GM21576 (cell line): ENCODE data around the gene CSF3R.

Source experiments
- ATAC-seq: cut with Tn5 transposase; IDR thresholded peaks from one replicate; pipeline ENCODE4 v1.9.1; 2021; ENCODE audit warnings: mild to moderate bottlenecking, moderate library complexity; ENCODE audit not compliant: unreplicated experiment

Gene CSF3R

DNA sequence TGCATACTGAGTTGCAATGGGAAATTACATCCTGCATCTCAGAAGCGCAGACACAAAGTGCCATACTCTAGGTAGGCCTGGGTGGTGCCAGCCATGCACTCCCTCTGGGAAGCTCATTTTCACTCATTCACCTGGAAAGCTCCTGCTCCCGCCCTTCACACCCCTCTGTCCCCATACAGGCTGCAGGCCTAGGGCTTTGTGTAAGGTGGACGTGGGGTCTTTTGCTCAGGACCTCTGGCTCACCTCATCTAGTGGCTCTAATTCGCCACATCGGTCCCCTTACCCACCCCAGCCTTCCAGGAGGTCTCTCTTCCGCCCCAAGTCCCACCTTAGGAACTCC lies 19.3 kb downstream of the CSF3R start:
- ATAC-seq: no peak

DNA sequence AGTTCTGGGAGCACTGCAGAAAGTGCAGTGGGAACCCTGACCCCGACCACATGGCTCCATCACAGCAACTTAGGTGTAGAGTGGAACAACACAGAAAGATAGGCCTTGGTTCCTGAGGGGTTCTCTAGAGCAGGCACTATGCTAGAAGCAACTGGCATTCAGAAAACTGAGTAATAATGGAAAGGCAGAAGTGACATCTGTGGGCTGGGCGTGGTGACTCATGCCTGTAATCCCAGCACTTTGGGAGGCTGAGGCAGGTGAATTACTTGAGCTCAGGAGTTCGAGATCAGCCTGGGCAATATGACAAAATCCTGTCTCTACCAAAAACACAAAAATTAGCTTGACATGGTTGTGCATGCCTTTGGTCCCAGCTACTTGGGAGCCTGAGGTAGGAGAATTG lies 23.8 kb downstream of the CSF3R start:
- no peak for ATAC-seq

DNA sequence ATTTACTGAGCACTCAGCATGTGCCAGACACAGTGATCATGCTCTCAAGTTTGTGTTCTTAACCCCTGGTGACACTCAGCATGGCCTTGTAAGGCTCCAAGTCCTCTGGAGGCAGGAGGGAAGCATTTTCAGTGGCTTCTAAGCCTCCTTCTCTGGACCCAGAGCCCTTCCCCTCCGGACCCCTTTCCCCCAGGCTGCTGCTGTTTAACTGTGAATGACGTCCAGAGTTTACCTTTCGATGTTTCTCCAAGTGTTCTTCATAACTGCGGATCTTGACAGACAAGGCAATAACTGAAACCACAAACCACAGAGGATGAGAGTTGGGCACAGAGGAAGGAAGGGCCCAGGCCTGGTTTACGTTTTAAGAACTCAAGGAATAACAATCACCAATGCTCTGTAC lies 25.0 kb downstream of the CSF3R start:
- ATAC-seq: no peak

DNA sequence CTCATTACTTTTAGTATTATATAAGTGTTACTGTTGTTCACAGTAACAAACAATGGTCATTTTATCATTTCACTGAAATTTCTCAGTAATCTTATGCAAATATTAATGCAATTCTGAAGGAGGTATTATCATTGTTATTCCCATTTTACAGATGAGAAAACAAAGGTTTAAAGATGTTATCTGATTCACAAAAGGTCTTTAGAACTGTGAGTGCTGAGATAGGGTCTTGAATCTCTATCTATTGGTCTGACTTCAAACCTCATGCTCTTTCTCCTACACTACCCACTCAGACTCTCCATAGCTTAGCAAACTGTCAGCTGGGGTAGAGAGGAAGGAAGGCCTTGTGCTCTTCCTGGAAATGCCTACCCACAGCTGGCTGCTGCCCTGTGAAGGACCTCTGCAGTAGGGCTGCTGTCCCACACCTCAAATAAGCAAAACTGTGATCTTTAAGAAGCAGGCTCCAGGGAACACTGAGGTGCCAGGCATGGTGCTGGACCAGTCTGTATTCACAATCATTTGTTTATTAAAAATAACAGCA lies 26.3 kb downstream of the CSF3R start:
- no peak for ATAC-seq

DNA sequence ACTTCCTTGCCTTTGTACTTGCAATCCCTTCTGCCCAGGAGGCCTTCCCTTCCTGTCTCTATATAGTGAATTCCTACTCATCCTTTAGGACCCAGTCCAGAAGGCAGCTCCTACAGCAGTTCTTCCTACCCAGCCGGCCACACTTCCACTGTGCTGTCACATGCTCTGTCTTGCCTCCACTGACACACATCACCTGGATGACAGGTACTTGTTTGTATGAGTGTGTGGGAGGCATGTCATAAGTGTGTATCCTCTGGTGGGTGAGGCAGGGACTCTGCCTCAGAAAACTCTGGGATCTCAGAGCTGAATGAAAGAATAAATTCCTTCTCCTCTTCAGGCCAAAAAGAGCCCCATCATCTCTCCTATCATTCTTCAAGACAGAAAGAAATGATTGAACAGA lies 27.3 kb downstream of the CSF3R start:
- ATAC-seq: no peak

DNA sequence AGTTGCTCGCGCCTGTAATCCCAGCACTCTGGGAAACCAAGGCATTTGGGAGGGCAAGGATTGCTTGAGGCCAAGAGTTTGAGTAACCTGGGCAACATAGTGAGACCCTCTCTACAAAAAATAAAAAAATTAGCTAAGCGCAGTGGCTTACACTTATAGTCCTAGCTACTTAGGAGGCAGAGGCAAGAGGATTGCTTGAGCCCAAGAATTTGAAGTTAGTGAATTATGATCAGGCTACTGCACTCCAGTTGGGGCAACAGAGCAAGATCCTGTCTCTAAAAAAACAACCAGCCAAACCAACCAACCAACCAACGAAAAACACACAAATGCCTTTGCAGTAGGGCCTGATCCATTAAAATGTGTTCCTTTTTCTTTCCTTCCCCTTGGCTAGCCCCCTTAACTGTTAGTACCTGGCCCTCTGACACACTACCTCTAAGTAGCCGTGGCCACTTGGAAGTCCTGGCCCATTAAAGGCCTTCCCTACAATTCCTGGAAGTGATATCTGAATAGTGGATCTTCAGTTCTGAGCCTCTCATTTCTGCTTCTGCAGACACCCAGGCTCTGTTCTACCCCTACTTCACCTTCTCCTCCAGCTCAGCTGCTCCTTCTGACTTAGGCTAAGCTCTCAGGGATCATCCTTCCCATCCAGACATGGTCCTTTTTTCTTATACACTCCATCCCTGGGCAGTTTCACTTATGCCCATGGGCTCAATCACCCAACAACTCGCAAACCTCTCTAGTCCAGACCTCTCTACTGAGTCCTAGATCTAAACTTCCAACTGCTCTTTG lies 28.9 kb downstream of the CSF3R start:
- ATAC-seq: no peak

DNA sequence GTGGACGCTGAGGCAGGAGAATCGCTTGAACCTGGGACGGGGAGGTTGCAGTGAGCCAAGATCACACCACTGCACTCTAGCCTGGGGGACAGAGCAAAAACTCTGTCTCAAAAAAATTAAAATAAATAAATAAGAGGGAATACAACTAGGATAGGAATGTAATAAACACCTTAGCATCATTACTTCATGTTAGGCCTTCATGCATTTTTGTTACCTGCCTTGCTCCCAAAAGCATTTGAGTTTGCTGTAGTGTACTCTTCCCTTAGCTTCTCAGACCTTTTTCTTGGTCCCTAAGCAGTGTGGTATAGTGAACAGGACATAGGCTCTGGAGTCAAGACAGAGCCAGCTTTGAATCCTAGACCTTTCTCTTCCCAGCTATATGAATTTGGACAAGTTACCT lies 29.7 kb downstream of the CSF3R start:
- no peak for ATAC-seq

DNA sequence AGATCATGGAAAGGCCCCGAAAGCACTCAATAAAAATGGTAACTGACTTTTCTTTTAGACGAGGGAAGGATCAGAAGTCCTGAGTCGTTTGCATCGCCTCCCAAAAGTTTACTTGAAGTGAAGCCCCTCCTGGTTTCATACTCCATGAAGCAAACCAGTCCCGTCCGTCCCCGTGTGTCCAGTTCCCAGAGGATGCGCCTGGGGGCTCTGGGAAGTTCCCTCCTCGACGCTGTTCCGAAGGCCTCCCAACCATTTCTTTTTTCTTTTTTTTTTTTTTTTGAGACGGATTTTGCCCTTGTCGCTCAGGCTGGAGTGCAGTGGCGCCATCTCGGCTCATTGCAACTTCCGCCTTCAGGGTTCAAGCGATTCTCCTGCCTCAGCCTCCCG lies 31.8 kb downstream of the CSF3R start:
- no peak for ATAC-seq

DNA sequence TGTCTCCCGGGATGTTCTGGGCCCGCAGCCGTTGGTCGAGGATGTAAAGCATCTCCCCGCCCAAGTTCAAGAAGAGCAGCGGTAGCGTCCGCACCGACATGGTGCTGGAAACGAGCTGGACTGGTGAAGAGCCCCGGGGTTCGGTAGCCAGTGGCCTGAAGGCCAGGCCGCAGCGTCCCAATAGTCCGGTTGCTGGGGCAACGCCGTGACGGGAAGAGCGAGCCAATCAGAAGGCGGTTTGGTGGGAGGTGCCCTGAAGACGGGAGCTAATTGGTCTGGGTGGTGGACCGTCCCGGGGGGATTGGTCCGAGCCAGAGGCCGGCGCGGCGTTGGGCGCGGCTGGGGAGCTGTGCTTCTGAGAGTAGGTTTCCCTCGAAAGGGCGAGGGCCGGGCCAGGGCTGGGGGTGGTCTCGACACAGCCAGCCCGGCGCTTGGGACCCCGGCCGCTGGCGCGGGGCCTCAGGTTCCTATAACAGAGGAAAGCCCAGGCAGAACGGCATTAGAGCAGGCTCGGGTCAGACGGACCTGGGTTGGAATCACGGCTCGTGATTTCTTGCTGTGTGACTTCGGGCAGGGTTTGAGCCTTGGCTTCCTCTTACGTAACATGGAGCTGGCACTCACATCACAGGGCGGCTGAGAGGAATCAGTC lies 32.3 kb downstream of the CSF3R start, which contains the start of gene OSCP1:
TSS of gene OSCP1 (minus strand) at position 182 of the 649 bp plus-strand sequence. CDS start at position 100, 82 bp downstream.
- peak; percentile 98 for ATAC-seq

DNA sequence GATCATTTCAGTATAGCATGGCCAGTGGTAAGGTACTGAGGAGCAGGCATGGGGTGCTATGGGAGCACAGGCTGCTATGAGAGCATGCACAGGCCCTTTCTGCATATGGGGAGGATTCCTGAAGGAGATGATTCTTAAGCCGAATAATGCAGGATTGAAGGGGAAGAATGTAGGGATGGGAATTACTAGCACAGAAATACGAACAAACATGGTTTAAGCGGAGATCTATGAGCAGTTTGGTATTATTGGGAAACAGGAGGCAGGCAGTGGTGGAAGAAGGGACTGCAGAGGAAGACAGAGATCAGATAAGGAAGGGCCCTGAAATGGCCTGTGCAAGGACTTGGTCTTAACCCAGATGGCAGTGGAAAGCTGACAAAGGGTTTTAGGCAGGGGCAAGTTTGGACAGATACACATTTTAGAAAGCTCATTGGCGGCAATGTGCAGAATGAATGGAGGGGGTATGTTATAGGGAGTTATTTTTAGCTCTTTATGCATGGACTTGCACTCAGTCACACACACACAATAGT lies 34.1 kb downstream of the CSF3R start:
- ATAC-seq: no peak

DNA sequence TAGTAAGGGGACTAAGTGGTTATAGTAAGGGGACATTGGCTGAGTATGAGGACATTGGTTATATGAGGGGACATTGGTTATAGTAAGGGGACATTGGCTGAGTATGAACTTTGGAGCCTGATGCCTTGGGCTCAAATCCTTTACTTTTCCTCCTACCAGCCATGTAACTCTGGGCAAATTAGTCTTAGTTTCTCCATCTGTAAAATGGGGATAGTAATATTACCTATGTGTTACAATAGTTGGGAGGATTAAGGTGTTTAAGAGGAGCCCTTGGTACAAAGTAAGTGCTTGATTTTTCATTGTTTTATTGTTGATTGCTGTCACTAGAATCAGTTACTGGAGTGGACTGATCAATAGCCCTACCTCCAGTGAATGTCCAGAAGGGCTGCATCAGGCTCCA lies 35.3 kb downstream of the CSF3R start:
- ATAC-seq: no peak

DNA sequence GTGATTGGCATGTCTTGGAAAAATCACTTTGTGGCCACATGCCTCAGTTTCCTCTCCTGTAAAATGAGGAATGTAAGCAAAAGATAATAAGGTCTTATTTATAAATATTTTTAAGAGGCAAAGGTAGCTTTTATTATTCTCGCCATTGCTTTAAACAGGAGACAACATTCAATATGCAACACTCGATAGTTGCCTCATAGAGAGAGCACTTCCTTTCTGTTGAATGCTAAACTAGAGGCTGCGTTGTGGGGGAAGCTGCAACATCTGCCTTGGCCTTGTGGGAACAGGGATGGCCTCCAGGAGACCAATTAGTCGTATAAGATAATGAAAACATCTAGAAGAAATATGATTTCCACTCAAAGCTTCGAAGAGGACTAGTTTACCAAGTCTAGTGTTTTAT lies 36.0 kb downstream of the CSF3R start:
- no peak for ATAC-seq

DNA sequence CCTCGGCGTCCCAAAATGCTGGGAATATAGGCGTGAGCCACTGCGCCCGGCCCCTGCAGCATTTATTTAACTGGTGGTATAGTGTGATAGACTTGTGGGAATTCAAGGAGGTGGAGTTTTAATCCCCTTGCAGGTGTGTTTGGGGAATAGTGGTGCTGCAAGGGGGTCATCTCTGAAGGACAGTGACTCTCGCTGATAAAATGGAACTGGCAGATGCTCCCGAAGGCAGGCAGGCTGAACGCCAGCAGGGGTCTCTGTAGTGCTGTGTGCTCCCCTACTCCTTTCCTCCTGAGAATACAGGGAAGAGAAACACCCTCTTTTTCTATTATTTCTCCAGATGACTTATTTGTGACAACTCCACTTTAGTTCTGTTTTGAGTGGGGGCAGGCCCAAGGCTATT lies 36.4 kb downstream of the CSF3R start:
- ATAC-seq: no peak

DNA sequence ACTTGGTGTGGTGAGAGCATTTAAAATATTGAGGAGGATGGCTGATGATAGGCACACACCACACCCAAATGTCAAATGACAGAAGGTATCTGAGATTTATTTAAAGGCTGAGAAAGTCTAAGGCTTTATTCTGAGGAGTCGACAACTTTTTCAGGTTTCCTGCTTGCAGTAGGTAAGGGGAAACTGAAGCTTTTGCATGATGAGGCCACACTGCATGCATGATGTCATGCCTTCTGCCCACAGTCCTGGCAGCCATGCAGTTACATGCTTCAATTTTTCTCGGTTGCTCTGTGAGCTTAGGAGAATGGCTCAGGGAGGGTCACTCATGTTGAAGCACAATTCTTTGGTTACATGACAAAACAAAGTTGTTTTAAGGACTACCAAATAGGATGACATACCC lies 39.4 kb downstream of the CSF3R start:
- ATAC-seq: no peak

DNA sequence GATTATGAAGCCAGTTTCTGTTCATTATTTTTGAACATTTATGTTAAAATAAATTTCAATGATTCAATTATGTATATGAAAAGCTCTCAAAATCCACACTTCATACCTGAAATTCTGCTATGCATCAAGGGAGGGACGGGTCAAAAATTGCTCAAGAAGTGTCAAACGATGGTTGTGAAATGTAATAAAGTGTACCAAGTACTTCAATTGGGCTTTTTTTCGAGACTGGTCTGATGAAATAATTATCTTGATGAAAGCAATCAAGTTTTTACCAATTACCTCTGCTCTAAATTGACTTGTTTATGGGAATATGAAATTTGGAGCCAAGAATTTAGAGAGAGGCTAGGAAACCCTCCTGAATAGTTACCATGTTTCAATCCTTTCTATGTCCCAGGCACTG lies 40.4 kb downstream of the CSF3R start:
- no peak for ATAC-seq

DNA sequence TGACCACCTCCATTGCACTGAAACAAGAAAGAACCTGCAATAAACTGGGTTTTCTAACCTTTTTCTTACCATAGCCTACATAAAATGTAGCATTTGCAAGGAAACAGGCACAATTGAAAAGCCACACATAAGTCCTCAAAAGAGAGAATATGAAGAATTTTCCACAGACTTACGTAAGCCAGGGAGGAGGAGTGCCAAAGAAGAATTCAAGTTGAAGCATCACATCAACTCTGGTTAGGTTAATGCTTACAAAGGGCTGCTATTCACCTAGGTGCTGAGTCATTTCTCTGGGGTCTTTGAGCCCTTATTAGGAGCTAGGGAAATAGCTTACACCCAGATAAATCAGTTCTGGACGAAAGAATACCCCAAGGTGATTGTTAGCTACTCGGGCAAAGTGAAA lies 42.1 kb downstream of the CSF3R start:
- ATAC-seq: no peak

DNA sequence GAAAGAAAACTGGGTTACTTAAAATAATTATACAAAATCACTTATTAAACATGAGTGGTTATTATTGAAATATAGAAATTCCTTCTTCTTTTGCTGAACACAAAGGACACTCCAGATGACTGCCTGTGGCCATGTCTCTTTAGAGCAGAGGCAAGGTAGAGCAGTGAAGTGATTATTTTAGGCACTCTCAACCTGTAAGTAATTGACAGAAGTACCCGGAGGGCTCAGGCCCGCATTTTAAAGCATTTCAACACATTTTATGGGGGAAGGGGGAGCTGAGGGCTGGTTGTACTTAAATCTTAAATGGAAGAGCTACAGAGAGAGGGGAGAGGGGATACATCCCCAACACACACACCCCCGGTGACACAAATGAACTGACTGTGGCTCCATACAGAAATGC lies 42.7 kb downstream of the CSF3R start:
- no peak for ATAC-seq

DNA sequence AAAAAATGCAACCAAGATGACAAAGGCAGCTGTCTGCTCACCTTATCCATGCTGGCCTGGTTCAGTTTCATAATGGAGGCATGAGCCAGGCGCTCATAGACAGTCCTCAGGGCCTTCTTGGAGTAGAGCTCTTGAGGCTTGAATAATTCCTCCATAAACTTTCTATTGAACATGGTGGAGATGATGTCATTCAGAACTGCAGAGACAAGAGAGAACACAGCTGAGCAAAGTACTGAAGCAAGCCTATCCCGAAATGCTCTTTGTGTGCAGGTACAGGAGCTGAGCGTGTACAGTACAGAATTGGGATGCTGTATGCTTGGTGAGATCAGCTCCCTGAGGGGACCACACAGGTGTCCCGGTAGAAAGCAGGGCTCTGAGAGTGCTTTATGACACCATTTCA lies 44.0 kb downstream of the CSF3R start:
- ATAC-seq: no peak

DNA sequence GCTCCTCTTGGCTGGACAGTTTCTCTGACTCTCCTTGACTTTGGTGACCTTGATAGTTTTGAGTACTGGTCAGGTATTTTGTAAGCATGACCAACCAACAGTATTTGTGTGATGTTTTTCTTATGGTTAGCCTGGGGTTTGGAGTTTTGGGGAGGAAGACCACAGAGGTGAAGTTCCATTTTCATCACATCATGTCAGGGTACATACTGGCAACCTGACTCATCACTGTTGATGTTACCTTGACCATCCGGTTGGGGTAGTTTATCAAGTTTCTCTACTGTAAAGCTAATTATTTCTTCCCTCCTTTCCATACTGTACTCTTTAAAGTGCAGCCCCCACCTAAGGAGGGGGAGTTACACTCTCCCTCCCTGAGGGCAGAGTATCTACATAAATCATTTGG lies 45.9 kb downstream of the CSF3R start:
- no peak for ATAC-seq

DNA sequence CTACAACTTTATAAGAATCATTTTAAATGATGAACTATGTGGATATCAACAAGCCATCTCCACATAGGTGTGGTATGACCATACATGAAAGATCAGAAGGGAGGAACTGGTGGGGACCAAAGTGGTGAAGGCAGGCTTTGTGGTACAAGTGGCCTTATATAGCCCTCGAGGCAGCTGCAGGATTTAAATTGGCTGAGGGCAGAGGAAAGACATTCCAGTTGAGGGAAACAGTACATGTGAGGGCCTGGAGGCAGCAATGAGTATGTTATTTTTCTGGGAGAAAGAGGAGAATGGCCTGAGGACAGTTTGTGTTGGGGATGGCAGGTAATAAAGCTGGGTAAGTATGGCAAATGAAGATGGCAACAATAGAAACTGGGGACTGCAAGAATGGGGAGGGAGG lies 49.6 kb downstream of the CSF3R start:
- no peak for ATAC-seq

DNA sequence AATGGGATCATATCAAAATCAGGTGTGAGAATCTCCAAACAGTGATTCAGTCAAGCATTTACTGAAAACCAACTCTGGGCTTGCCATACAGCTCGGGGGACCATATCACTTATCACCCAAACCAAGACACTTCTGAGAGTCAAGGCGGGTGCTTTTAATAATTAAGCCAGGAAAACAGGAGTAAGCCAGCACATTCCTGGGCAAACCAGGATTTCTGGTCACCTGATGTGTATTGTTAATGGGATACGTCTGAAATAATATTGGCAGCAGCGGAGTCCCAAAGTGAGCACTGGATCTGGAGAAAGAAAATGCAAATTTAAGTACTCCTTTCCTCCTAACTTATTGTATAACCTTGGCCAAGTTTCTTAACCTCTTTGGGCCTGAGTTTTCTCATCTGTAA lies 50.1 kb downstream of the CSF3R start:
- ATAC-seq: no peak

DNA sequence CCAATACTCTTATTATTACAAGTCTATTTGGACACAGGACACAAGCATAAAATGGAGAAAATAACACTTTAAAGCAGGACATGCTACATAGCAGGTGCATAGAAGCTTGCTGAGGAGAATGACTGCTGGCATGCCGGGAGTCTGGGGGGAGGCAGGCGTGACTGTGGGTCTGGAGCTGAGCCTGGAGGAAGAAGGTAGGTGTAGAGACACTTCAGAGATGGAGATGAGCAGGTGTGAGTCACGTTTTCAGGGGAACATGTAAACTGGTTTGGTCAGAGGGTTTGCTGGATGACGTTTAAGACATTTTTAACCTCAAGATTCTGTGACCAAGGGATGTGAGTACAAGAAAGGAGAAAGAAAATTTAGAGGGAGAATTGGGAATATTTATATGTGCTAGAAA lies 56.9 kb downstream of the CSF3R start:
- no peak for ATAC-seq
